Esophagus squamous epithelium (tissue), 4 donors: ENCODE results near the gene ARMH1.

ENCODE experiments used
- POLR2A ChIP-seq, 4 donors: fragments of 450-650 bp; IDR thresholded peaks; one replicate each; pipeline ENCODE4 v1.6.1; 2017; ENCODE audit warnings: antibody characterized with exemption in 4 of 4, mild to moderate bottlenecking in 4 of 4, moderate library complexity in 3 of 4
- TF ChIP-seq, protein P1 (sequence below), 6 experiments: fragments of 450-650 bp in 4 of 6; fragments of 200-600 bp in 2 of 6; sonication (generic) in 2 of 6; IDR thresholded peaks; one replicate each; pipeline ENCODE4 v1.5.1; 2016 to 2019; ENCODE audit warnings: antibody characterized with exemption in 6 of 6, mild to moderate bottlenecking in 4 of 6, moderate library complexity in 4 of 6

DNA sequence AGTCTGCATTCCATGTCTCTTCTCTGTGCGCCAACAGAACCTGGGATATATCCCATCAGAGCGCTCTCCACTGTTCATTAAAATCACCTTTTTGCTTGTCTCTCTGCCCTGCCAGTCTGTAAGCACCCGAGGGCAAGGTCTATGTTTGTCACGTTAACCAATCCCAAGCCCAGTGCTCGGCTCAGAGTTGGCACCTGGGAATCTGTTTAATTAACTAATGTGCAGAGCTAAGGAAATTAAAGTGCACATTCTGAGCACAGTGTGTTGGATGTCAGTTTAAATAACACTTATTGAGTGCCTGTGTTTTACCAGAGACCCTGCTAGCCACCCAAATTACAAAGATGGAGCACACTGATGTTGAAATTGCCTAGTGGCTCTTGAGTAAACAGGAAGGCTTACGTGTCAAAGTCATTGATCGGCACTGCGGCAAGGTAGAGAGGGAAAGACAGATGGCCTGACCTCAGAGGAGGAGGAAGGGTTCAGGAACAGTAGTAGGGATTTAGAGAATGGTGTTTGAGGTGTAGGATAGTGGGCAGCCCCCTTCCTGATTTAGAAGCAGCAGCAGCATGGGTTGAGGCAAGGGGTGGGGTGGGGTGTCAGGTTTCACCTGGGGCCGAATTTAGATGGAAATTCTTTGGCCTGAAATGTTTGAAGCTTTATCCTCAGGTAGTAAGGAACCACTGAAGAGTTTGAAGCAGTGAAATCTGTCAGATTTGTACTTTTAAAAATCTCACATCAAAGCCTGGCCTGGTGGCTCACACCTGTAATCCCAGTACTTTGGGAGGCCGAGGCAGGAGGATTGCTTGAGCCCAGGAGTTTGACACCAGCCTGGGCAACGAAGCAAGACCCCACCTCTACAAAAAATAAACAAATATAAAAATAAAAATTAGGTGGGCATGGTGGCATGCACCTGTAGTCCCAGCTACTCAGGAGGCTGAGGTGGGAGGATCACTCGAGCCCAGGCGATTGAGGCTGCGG lies 7.7 kb downstream of the ARMH1 start:
- TF ChIP-seq, protein P1, sequence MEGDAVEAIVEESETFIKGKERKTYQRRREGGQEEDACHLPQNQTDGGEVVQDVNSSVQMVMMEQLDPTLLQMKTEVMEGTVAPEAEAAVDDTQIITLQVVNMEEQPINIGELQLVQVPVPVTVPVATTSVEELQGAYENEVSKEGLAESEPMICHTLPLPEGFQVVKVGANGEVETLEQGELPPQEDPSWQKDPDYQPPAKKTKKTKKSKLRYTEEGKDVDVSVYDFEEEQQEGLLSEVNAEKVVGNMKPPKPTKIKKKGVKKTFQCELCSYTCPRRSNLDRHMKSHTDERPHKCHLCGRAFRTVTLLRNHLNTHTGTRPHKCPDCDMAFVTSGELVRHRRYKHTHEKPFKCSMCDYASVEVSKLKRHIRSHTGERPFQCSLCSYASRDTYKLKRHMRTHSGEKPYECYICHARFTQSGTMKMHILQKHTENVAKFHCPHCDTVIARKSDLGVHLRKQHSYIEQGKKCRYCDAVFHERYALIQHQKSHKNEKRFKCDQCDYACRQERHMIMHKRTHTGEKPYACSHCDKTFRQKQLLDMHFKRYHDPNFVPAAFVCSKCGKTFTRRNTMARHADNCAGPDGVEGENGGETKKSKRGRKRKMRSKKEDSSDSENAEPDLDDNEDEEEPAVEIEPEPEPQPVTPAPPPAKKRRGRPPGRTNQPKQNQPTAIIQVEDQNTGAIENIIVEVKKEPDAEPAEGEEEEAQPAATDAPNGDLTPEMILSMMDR (IDR thresholded peaks at IDR 0.05), result no peak
- no peak for TF ChIP-seq POLR2A (IDR thresholded peaks at IDR 0.05)
